GM18505 (cell line): ENCODE data around the gene ROBO2.

Source experiments
- ATAC-seq: cut with Tn5 transposase; IDR thresholded peaks from one replicate; pipeline ENCODE4 v1.9.1; 2021; ENCODE audit not compliant: unreplicated experiment
- POLR2A ChIP-seq: IDR thresholded peaks from 4 replicates; pipeline ENCODE4 v1.6.1; 2011; ENCODE audit warnings: borderline replicate concordance; ENCODE audit not compliant: insufficient read depth, insufficient read length; ENCODE audit errors: extremely low read depth

The ROBO2 gene

DNA sequence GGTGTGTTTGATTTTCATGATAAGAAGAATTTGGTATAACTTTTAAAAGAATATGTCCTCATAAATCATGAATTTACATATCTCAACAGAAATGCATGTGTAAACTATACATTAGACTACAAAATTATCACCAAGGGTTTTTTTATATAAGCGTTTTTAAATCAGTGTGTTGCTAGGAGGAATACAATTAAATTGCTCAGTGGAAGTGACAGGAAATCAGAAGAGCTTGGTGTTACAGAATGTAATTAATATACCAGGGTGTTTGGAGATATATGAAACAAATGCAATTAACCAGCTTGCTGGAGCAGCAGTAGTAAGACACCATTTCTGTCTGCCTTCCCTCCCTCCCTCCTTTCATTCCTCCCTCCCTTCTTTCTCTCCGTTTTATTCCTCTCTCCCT is 2.4 kb downstream of the ROBO2 start:
- TF ChIP-seq POLR2A = no peak
- no peak for ATAC-seq

- ATAC-seq = no peak
- TF ChIP-seq POLR2A = no peak
Measured at GRCh38 chr3:77042882-77043281, 3.0 kb downstream of the ROBO2 start.

GRCh38 chr3:77045686-77046085 is 5.8 kb downstream of the ROBO2 start:
- no peak for ATAC-seq

DNA sequence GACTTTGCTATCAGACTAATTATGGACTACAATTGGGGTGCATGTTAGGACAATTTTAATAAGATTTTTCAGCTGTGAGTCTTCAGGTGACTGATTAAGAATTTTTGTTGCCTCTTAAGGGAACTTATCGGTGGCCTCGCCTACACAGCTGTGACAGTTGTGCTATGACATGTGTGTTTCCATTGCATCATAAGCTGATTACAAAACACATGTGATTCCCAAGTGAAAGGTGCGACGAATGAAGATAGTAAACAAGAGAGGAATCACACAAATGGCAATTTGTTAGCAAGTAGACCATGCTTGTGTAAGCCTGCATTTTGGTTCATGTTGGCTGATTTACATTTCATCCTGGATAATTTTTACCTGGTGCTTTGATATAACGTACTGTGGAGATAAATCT is 8.3 kb downstream of the ROBO2 start:
- no peak for ATAC-seq
- TF ChIP-seq POLR2A = no peak

More at GRCh38 chr3:77045686-77046085, 5.8 kb downstream of the ROBO2 start:
- no peak for TF ChIP-seq POLR2A

DNA sequence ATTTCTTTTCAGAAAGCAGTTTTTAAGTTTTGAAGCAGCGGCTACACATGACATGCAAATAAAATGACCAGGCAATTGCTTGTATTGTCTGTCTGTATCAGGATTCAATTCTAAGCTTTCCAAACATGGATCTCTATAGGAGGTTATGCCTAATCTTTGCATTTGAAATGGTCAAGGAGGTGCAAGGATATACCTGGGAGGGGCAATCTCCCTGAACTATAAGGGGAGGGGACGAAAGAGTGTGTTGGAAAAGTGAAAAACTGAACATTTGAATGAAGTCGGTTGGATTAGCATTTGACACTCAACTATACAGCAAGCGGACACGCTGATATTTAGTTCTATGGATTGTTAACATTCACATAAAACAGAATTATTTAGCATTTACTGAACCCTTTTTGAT is 11.7 kb downstream of the ROBO2 start:
- TF ChIP-seq POLR2A = no peak
- no peak for ATAC-seq

DNA sequence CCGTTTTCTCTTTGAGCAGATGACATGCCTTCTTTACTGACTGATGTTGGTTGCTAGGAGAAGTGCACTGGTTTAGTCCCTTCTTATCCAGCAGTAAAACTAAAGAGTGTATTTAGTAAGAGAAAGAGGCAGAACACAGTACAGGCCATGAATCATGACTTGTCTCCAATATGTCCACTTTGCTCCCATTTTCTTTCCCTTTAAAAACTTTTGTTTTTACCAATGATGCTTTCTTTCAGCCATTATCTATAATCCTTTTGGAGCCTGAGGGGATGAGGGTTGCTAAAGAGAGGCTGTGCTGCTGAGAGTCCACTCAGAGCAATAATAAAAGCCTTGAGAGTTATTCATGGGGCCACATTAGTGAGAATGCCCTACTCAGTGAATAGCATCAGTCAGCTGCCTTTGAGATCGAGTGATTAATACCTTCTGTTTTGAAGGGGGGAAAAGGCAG is 12.2 kb downstream of the ROBO2 start:
- no peak for TF ChIP-seq POLR2A
- no peak for ATAC-seq

- no peak for ATAC-seq
- TF ChIP-seq POLR2A = no peak
Measured at GRCh38 chr3:77052733-77053670, 13.1 kb downstream of the ROBO2 start.

- no peak for ATAC-seq
- no peak for TF ChIP-seq POLR2A
Measured at GRCh38 chr3:77053795-77054194, 13.9 kb downstream of the ROBO2 start.

DNA sequence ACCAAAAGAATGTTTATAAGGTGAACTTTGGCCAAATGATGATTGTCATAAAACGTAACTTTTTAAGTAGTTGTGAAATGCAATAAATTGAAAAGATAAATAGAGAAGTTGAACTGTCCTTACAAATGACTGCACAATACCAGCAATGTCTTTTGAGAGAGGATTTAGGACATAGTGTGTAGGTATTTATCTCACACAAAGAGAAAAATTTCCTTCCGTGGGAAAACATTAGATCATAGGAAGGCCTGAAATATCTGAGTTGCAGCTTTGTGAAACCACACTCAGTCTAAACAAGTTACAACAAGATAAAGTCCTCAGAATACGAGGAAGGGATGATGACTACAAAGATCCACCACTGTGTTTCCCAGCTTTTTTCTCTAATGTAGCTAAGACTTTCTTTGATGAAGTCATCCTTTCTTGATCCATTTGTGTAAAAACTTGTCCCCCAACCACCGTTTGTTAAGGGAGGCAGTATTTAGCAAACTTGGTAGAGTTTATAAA is 16.0 kb downstream of the ROBO2 start:
- no peak for TF ChIP-seq POLR2A
- ATAC-seq = no peak

DNA sequence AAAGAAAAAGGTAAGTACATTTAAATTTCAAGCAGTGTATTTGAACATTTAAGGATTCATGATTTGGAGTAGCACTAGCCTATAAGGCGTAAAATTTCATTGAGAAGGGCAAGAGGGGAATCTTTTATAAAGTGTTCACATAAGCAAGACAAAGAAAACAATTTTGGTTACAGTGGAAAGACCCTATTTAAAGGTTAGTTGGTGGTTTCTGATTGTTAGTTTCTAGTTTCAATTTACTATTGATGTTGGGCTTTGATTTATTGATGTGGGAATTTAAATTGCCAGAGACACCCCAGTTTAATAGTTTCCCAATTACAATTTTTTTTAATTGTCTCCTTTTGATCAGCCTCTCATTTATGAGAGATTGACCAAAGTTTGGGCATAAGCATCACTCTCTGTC is 19.5 kb downstream of the ROBO2 start:
- ATAC-seq = no peak
- TF ChIP-seq POLR2A = no peak

DNA sequence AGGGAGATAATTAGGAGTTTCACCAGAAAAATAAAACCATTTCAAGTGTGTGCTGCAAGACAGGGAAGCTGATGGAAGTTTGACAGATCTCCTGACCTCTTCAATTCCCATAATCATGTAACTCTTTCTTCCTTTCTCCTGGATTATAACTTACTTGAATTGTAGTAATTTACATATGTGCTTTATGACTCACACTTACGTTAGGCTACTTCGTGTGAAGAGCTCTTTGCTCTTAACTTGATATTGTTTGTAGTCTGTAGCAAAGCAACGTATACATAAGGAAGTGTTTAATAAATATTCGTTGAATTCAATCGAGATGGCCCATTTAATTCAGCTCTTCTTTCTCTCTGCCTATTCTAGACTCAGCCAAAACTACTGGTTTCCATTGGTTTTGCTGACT is 23.5 kb downstream of the ROBO2 start:
- ATAC-seq = no peak
- TF ChIP-seq POLR2A = no peak

DNA sequence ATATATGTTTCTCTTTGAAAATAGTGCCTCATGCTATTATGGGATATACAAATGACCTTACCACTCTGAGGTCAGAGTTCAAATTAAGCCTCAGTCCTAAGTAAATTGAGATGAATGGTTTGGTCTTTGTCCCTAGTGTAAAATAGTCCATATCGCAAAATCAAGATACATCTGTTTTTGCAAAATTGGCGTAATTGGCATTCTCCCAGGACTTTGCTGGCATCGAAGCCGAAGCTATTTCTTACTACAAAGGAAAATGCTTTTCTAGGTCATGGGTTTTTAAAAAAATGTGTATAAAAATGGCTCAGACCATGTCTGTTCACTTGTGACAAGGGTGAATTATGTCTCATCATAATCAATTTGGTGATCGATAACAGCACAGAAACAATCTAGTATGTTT is 25.9 kb downstream of the ROBO2 start:
- TF ChIP-seq POLR2A = no peak
- ATAC-seq = no peak

DNA sequence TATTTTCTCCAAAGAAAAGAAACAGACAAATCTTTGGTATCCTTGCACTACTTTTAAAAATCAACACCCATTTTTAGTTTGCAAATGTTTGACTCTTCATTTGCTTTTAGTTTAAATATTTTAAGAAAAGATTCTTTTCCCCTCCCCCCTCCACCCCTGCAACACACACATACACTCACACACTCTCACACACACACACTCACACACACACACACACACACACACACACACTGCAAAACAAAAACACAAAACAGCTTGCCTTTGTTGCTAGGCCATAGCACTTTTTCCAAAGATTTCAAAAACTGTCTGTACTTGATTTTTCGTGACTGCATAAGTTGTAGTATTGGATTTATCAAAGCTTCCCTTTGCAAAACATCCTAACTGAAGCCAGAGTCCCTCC is 26.9 kb downstream of the ROBO2 start:
- no peak for ATAC-seq
- TF ChIP-seq POLR2A = no peak

DNA sequence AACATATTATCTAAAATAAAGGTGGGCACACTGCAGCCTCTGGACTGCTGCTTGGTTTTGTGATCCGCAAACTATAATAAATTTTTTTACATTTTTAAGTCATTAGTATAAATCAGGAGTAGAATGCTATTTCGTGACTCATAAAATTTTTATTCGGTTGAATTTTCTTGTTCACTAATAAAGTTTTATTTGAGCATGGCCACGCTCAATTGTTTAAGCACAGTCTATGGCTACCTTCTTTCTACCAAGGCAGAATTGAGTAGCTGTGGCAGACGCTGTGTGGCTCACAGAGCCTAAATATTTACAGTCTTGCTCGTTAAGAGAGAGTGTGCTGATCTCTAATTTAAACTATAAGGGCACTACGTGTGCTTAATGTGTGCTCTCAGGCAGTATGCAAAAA is 28.9 kb downstream of the ROBO2 start:
- no peak for TF ChIP-seq POLR2A
- no peak for ATAC-seq
